HUES64 (cell line): ENCODE data around the gene HJURP.

Experiments used
- H3K27ac ChIP-seq: 2 replicates; pipeline ENCODE4 v1.7.0; 2013; ENCODE audit warnings: low read depth, low read length, inconsistent platforms
- H3K27me3 ChIP-seq: 2 replicates; pipeline ENCODE4 v1.6.1; 2013; ENCODE audit warnings: mild to moderate bottlenecking, low read length; ENCODE audit not compliant: insufficient read depth
- H3K36me3 ChIP-seq: 2 replicates; pipeline ENCODE4 v1.6.1; 2013; ENCODE audit warnings: mild to moderate bottlenecking, low read length; ENCODE audit not compliant: insufficient read depth
- H3K4me1 ChIP-seq: 2 replicates; pipeline ENCODE4 v1.6.1; 2013; ENCODE audit warnings: mild to moderate bottlenecking, low read length, moderate library complexity; ENCODE audit not compliant: insufficient read depth
- H3K4me3 ChIP-seq: 2 replicates; pipeline ENCODE4 v1.5.1; 2013; ENCODE audit warnings: mild to moderate bottlenecking, low read length, moderate library complexity
- H3K9ac ChIP-seq: 2 replicates; pipeline ENCODE4 v1.6.1; 2013; ENCODE audit warnings: mild to moderate bottlenecking, low read depth, low read length
- H3K9me3 ChIP-seq: 2 replicates; pipeline ENCODE4 v1.6.1; 2013; ENCODE audit warnings: low read depth, low read length; ENCODE audit not compliant: insufficient read depth
- WGBS: fragments of 150-250, 120-280 bp; methylation state at CpG from one replicate; pipeline ENCODE4 v1.1.7; 2013; ENCODE audit warnings: missing lambda C conversion rate; 5-methylcytosine and 5-hydroxymethylcytosine counted together

HJURP gene

GRCh38 chr2:233819884-233820773 lies 34.2 kb downstream of the HJURP start:
- Histone ChIP-seq H3K9me3 (no peaks in the 10 kb centered on the region), H3K9ac (no peak overlapping the region), H3K4me3 (no peak overlapping the region), H3K27ac (no peak overlapping the region), H3K4me1 (no peaks in the 10 kb centered on the region), H3K27me3 (no peaks in the 10 kb centered on the region), H3K36me3 (no peaks in the 10 kb centered on the region)
- WGBS = 93% methylated on average over 18 of the region's 18 CpGs

- no peaks in the 10 kb centered on the region for H3K27me3 ChIP-seq
- no peak overlapping the region for H3K27ac ChIP-seq
Observed at GRCh38 chr2:233818639-233819621, 35.4 kb downstream of the HJURP start.

GRCh38 chr2:233817995-233818638 lies 36.2 kb downstream of the HJURP start:
- 94% methylated on average over 11 of the region's 11 CpGs for WGBS
- Histone ChIP-seq H3K27ac (no peak overlapping the region), H3K4me1 (no peaks in the 10 kb centered on the region), H3K36me3 (no peaks in the 10 kb centered on the region), H3K27me3 (no peaks in the 10 kb centered on the region), H3K9ac (no peak overlapping the region), H3K9me3 (no peaks in the 10 kb centered on the region), H3K4me3 (no peak overlapping the region)

More at GRCh38 chr2:233818639-233819621, 35.4 kb downstream of the HJURP start:
- Histone ChIP-seq H3K4me1 (no peaks in the 10 kb centered on the region), H3K4me3 (no peak overlapping the region), H3K36me3 (no peaks in the 10 kb centered on the region), H3K9ac (no peak overlapping the region), H3K9me3 (no peaks in the 10 kb centered on the region)
- 83% methylated on average over 17 of the region's 17 CpGs for WGBS

GRCh38 chr2:233817361-233817911 lies 36.9 kb downstream of the HJURP start:
- WGBS = 92% methylated on average over 3 of the region's 3 CpGs
- no peaks in the 10 kb centered on the region for H3K4me1 ChIP-seq
- no peak overlapping the region for H3K4me3 ChIP-seq
- no peak overlapping the region for H3K9ac ChIP-seq
- no peaks in the 10 kb centered on the region for H3K27me3 ChIP-seq
- no peaks in the 10 kb centered on the region for H3K9me3 ChIP-seq
- H3K27ac ChIP-seq = no peak overlapping the region
- H3K36me3 ChIP-seq = no peaks in the 10 kb centered on the region

- Histone ChIP-seq H3K9ac (no peak overlapping the region), H3K27ac (no peak overlapping the region)
- 99% methylated on average over 3 of the region's 4 CpGs for WGBS
Observed at GRCh38 chr2:233816771-233817170, 37.6 kb downstream of the HJURP start.

GRCh38 chr2:233816334-233816733 lies 38.0 kb downstream of the HJURP start:
- Histone ChIP-seq H3K36me3 (no peaks in the 10 kb centered on the region), H3K4me1 (no peaks in the 10 kb centered on the region), H3K27me3 (no peaks in the 10 kb centered on the region), H3K9ac (no peak overlapping the region), H3K9me3 (no peaks in the 10 kb centered on the region), H3K4me3 (no peak overlapping the region), H3K27ac (no peak overlapping the region)
- 89% methylated on average over 2 of the region's 2 CpGs for WGBS

More at GRCh38 chr2:233816771-233817170, 37.6 kb downstream of the HJURP start:
- H3K4me1 ChIP-seq = no peaks in the 10 kb centered on the region
- H3K27me3 ChIP-seq = no peaks in the 10 kb centered on the region
- no peaks in the 10 kb centered on the region for H3K9me3 ChIP-seq
- no peaks in the 10 kb centered on the region for H3K36me3 ChIP-seq
- H3K4me3 ChIP-seq = no peak overlapping the region

- Histone ChIP-seq H3K4me1 (no peaks in the 10 kb centered on the region), H3K36me3 (no peaks in the 10 kb centered on the region), H3K9ac (no peak overlapping the region), H3K27me3 (no peaks in the 10 kb centered on the region), H3K9me3 (no peaks in the 10 kb centered on the region), H3K27ac (no peak overlapping the region), H3K4me3 (no peak overlapping the region)
- 83% methylated on average over 5 of the region's 6 CpGs for WGBS
Observed at GRCh38 chr2:233815861-233816260, 38.5 kb downstream of the HJURP start.

GRCh38 chr2:233814056-233814835 lies 40.1 kb downstream of the HJURP start:
- Histone ChIP-seq H3K9me3 (no peaks in the 10 kb centered on the region), H3K27ac (no peak overlapping the region), H3K36me3 (no peaks in the 10 kb centered on the region), H3K4me3 (no peak overlapping the region), H3K4me1 (no peaks in the 10 kb centered on the region), H3K9ac (no peak overlapping the region), H3K27me3 (no peaks in the 10 kb centered on the region)
- 85% methylated on average over 2 of the region's 2 CpGs for WGBS

- Histone ChIP-seq H3K9ac (no peak overlapping the region), H3K36me3 (no peaks in the 10 kb centered on the region), H3K27me3 (no peaks in the 10 kb centered on the region), H3K9me3 (no peaks in the 10 kb centered on the region), H3K27ac (no peak overlapping the region), H3K4me1 (no peaks in the 10 kb centered on the region), H3K4me3 (no peak overlapping the region)
- WGBS = 84% methylated on average over 3 of the region's 3 CpGs
Observed at GRCh38 chr2:233813236-233814055, 40.9 kb downstream of the HJURP start.
